Activated B cell treated with CpG ODN at 0.5 μM for 24 hours (primary cell): ENCODE data around the gene NRG3. TPM values are rescaled to one million over a fixed set of nuclear protein-coding genes. Genes with fewer than 3 reads are reported as not detected.

Source experiments
- ATAC-seq: fragments of 200-7000 bp; cut with Tn5 transposase; one replicate; pipeline ENCODE4 v1.10.0; 2021; ENCODE audit warnings: low read depth, mild to moderate bottlenecking, moderate library complexity
- CTCF ChIA-PET: fragments of 350-600 bp; sonication (Branson Sonifier 250); formaldehyde crosslinking; loops from one replicate; lab custom pipeline; 2021; ENCODE audit warnings: antibody characterized with exemption; lab: Charles Lee
- POLR2A ChIA-PET: fragments of 350-600 bp; sonication (Branson Sonifier 250); formaldehyde crosslinking; loops from one replicate; lab custom pipeline; 2021; ENCODE audit warnings: antibody characterized with exemption; lab: Charles Lee
- DNase-seq: peaks from one replicate; pipeline ENCODE4 v3.0.0; 2022
- H3K27ac Mint-ChIP-seq: one replicate; pipeline ENCODE4 v1.8.0; 2020; ENCODE audit warnings: mixed read lengths
- H3K27me3 Mint-ChIP-seq: one replicate; pipeline ENCODE4 v1.8.0; 2021; ENCODE audit warnings: mixed read lengths
- H3K36me3 Mint-ChIP-seq: one replicate; pipeline ENCODE4 v1.8.0; 2021; ENCODE audit warnings: low read depth, mixed read lengths
- H3K4me1 Mint-ChIP-seq: one replicate; pipeline ENCODE4 v1.8.0; 2021; ENCODE audit warnings: mixed read lengths
- H3K4me3 Mint-ChIP-seq: one replicate; pipeline ENCODE4 v1.8.0; 2020; ENCODE audit warnings: mild to moderate bottlenecking, mixed read lengths
- H3K9me3 Mint-ChIP-seq: one replicate; pipeline ENCODE4 v1.8.0; 2020; ENCODE audit warnings: mixed read lengths
- intact Hi-C: fragments of 100-400 bp; cut with micrococcal nuclease; formaldehyde crosslinking; loops from one replicate; pipeline ENCODE4 v1.15.1; 2024
- total RNA-seq: library from RNA; stranded (reverse); gene quantifications from 2 replicates; pipeline ENCODE4 v1.2.3, GENCODE V29; 2022
- TF ChIP-seq, protein P1 (sequence below): fragments of 200-600 bp; IDR thresholded peaks from one replicate; pipeline ENCODE4 v1.8.0; 2022; ENCODE audit warnings: antibody characterized with exemption, mild to moderate bottlenecking

Gene NRG3
- total RNA-seq, 1 donor from 2014 or later = not detected

GRCh38 chr10:82856957-82857613 is 982.1 kb downstream of the NRG3 start:
- Mint-ChIP-seq H3K27ac (no peak overlapping the region), H3K4me3 (no peak overlapping the region), H3K27me3 (no peaks in the 10 kb centered on the region), H3K4me1 (no peaks in the 10 kb centered on the region), H3K36me3 (no peaks in the 10 kb centered on the region), H3K9me3 (peaks cover 10% of the 10 kb centered on the region)
- TF ChIP-seq, protein P1, sequence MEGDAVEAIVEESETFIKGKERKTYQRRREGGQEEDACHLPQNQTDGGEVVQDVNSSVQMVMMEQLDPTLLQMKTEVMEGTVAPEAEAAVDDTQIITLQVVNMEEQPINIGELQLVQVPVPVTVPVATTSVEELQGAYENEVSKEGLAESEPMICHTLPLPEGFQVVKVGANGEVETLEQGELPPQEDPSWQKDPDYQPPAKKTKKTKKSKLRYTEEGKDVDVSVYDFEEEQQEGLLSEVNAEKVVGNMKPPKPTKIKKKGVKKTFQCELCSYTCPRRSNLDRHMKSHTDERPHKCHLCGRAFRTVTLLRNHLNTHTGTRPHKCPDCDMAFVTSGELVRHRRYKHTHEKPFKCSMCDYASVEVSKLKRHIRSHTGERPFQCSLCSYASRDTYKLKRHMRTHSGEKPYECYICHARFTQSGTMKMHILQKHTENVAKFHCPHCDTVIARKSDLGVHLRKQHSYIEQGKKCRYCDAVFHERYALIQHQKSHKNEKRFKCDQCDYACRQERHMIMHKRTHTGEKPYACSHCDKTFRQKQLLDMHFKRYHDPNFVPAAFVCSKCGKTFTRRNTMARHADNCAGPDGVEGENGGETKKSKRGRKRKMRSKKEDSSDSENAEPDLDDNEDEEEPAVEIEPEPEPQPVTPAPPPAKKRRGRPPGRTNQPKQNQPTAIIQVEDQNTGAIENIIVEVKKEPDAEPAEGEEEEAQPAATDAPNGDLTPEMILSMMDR = no peak
- DNase-seq = no peak
- no peak for ATAC-seq
- intact Hi-C loops = no loop called here
- CTCF ChIA-PET = no interaction called here
- POLR2A ChIA-PET = no interaction called here

DNA sequence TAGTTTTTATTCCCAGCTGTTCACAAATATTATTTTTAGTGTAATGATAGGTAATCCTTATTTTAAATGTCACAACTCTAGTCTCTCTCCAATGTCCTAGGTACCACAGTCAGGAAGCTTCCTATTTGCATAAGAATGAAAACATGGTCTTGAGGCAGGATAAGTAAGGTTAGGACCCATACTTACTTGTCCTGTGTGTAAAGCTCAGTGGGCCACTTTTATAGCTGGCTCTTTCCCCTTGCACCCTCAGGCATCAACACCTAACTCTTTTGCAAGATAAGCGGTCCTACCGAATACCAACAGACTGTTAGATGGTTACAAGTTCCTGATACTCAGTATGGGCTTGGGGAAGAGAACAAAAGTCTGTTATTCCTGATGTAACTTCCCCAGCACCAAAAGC is 986.9 kb downstream of the NRG3 start:
- intact Hi-C loops = no loop called here
- no peak overlapping the region for H3K27ac Mint-ChIP-seq
- no peaks in the 10 kb centered on the region for H3K36me3 Mint-ChIP-seq
- H3K27me3 Mint-ChIP-seq = no peaks in the 10 kb centered on the region
- no peak for DNase-seq
- H3K9me3 Mint-ChIP-seq = peaks cover 11% of the 10 kb centered on the region
- CTCF ChIA-PET = no interaction called here
- POLR2A ChIA-PET = no interaction called here
- no peak for ATAC-seq
- no peak overlapping the region for H3K4me3 Mint-ChIP-seq
- H3K4me1 Mint-ChIP-seq = no peaks in the 10 kb centered on the region
- TF ChIP-seq, protein P1 = no peak

GRCh38 chr10:82865366-82865765 is 990.4 kb downstream of the NRG3 start:
- Mint-ChIP-seq H3K4me1 (no peaks in the 10 kb centered on the region), H3K27me3 (no peaks in the 10 kb centered on the region), H3K36me3 (no peaks in the 10 kb centered on the region), H3K27ac (no peak overlapping the region), H3K4me3 (no peak overlapping the region), H3K9me3 (peaks cover 12% of the 10 kb centered on the region)
- no peak for ATAC-seq
- intact Hi-C loops = no loop called here
- DNase-seq = no peak
- TF ChIP-seq, protein P1 = no peak
- ChIA-PET CTCF (no interaction called here), POLR2A (no interaction called here)

DNA sequence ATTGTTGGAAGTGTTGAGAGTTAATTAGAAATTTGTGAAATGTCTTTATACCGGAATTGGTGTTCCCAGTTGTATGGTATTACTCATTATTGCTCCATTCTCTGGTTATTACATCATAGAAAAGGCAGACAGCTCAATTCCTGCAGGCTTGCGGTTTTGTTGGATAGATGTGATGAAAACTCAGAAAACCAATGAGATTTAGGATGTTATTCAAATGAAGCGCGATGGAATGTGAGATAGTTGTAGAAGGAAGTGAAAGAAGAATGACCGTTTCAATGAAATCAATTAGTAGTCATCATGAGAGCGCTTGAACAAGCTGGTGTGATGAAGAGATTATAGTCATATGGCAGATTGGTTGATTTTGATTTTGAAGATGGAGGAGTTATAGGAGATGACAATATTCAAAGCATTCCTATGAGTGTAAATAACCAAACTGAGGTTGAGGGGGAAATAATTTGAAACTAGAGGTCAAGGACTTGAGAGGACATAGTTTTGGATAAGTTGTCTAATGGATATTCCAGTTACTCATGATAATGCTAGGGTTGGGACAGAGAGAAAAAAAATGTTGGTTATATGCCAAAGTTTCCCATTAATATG is 991.5 kb downstream of the NRG3 start:
- intact Hi-C loops = no loop called here
- ChIA-PET POLR2A (no interaction called here), CTCF (no interaction called here)
- Mint-ChIP-seq H3K27ac (no peak overlapping the region), H3K4me3 (no peak overlapping the region), H3K27me3 (no peaks in the 10 kb centered on the region), H3K4me1 (no peaks in the 10 kb centered on the region), H3K36me3 (no peaks in the 10 kb centered on the region), H3K9me3 (peaks cover 9% of the 10 kb centered on the region)
- ATAC-seq (no peak), DNase-seq (no peak)
- TF ChIP-seq, protein P1 = no peak

DNA sequence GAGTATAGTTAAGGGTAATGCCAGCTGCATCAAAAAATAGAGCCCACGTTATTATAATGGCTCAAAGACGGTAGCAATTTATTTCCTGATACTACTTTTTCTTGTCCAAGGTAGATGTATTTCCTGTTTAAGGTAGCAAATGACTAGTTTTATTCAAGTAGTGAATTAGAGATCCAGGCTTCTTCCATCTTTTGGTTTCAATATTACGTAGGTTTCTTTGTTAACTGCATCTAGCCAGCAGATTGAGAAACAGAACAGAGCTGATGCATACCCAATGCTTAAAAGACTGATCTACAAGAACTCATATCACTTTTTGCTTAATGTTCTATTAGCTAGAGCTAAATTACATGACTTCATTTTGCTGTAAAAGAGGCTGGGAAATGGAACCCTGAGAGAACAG is 992.1 kb downstream of the NRG3 start:
- H3K27ac Mint-ChIP-seq = no peak overlapping the region
- ATAC-seq (no peak), DNase-seq (no peak)
- ChIA-PET CTCF (no interaction called here), POLR2A (no interaction called here)
- H3K4me1 Mint-ChIP-seq = no peaks in the 10 kb centered on the region
- H3K27me3 Mint-ChIP-seq = no peaks in the 10 kb centered on the region
- TF ChIP-seq, protein P1 = no peak
- intact Hi-C loops = no loop called here
- peaks cover 9% of the 10 kb centered on the region for H3K9me3 Mint-ChIP-seq
- H3K36me3 Mint-ChIP-seq = no peaks in the 10 kb centered on the region
- H3K4me3 Mint-ChIP-seq = no peak overlapping the region
